HG03064 (cell line): ENCODE results near the gene SLC29A2.
"Not testable (repeated sequence)": the region's sequence is repeated elsewhere in the genome, so short reads cannot be mapped to it uniquely, and the experiment has no call there.

Experiments
- ATAC-seq: cut with Tn5 transposase; IDR thresholded peaks from one replicate; pipeline ENCODE4 v1.9.1; 2021; ENCODE audit warnings: low read depth; ENCODE audit not compliant: unreplicated experiment

SLC29A2 gene

GRCh38 chr11:66350560-66351235 is 20.9 kb downstream of the SLC29A2 start:
- not testable (repeated sequence) for ATAC-seq

DNA sequence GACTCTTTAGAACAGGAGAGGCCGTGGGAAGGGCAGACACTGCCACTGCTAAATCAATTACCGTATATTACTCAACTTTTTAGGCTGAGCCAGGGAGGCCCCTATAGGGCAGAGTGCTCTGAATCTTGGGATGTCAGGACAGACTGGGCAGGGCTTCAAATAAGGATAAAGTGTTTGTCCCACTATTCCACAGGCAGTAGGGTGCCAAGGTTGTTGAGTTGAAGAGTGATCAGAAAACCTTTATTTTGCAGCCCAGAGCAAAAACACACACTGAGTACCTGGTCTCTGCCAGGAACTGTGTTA is 22.5 kb downstream of the SLC29A2 start:
- no peak for ATAC-seq

GRCh38 chr11:66347425-66348276 is 23.9 kb downstream of the SLC29A2 start, which contains the start of gene B4GAT1:
B4GAT1 (minus strand) TSS chr11:66347629; CDS start chr11:66347545, 84 bp downstream.
- ATAC-seq, result no peak

DNA sequence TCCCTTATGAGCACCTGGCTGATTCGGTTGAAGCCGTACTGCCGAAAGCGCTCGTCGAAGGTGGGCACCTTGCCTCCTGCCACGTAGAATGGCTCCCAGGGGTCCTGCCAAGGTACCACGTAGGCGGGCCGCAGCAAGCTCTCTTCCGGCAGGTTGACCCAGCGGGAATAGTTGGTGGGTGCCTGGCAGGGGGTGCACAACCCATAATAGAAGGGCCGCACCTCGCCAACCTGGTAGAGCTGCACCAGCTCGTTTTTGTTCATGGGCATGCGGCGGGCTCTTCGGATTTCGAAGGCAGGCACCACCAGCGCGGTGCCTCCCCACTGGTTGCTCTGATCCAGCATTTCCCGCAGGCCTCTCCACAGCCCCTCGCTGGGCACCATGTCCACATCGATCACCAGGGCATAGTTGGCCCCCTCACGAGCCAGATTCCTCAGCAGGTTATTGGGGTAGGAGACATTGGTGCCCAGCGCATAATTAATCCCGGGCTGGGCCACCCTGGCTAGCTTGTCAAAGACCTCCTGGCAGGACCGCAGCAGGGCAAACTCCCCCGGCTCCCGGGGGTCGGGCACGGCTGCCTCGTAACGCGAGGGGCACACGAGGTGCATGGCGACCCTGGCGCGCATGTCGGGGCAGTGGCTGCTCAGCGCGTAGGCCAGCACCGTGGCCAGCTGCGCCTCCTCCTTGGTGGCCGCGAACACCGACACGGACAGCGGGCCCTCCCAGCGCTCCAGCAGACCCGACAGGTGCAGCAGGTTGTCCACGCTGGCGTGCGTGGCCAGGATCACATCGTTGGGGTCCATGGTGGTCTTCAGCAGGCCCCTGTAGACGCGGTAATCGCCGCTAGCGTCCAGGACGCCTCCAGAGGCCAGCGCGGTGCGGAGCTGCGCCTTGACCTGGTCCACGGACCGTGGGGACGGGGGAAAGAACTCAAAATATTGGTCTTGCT is 24.8 kb downstream of the SLC29A2 start:
- ATAC-seq, result no peak

- no peak for ATAC-seq
Observed at GRCh38 chr11:66345316-66345649, 26.3 kb downstream of the SLC29A2 start.

- no peak for ATAC-seq
Observed at GRCh38 chr11:66344550-66345315, 26.8 kb downstream of the SLC29A2 start, which contains the start of gene BRMS1. BRMS1 (minus strand) TSS chr11:66345104; CDS start chr11:66342234, 2,870 bp downstream.

- no peak for ATAC-seq
Observed at GRCh38 chr11:66343176-66343575, 28.4 kb downstream of the SLC29A2 start.

DNA sequence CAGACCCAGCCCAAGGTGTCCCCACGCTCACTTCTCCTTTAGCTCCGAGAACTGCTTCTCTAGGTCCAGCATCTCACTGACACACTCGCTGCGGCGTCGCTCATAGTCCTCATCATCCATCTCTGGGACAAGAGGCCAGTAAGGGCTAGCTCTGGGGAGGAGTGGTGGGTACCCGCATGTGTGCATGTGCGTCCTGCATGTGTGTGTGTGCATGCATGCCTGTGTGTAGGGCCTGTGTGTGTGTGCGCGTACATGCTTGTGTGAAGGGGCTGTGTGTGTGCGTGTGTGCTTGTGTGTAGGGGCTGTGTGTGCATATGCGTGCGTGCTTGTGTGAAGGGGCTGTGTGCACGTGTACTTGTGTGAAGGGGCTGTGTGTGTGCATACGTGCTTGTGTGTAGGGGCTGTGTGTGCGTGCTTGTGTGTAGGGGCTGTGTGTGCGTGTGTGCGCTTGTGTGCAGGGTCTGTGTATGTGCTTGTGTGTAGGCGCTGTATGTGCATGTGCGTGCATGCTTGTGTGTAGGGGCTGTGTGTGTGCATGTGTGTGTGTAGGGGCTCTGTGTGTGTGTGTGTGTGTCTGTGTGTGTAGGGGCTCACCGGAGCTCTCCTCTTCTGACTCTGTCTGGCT is 29.9 kb downstream of the SLC29A2 start:
- no peak for ATAC-seq

DNA sequence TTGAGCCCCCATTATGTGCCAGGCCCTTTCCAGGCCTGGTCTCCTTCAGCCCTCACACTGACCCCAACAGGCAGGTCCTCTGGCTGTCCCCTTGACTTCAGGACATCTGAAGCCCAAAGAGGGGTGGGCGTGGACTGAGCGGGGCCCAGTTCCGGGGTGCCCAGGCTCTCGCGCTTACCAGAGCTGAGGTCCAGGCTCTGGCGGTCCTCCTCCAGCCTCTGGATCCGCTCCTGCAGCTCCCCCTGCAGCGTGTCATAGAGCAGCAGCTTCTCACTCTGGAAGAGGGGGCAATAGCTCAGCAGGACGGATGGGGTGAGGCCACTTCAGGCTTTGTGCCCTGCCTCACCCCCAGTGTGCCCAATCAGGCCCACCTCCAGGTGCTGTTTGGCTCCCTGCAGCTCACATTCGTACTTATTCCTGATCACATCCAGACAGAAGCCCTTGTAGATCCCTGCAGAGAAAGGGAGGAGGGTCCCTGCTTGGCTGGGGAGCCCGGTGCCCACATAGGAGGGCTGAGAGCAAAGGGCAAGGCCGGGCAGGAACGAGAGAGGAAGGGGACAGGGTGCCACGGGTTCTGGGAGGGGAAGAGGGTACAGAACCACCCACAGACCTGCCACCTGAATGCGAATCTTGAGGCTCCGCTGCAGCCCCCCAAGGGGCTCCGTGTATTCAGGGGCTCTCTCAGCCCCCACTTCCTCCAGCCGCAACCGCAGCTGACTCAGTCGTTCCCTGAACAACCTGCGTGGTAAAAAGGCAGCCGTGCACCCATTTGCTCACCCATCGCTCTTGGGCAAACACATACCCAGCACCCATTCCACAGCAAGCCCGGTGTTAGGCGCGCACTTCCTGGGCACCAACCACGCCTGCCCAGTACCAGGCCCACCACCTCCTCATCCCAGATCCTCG is 30.7 kb downstream of the SLC29A2 start:
- no peak for ATAC-seq

- ATAC-seq, result no peak
Observed at GRCh38 chr11:66339686-66340483, 31.7 kb downstream of the SLC29A2 start.

DNA sequence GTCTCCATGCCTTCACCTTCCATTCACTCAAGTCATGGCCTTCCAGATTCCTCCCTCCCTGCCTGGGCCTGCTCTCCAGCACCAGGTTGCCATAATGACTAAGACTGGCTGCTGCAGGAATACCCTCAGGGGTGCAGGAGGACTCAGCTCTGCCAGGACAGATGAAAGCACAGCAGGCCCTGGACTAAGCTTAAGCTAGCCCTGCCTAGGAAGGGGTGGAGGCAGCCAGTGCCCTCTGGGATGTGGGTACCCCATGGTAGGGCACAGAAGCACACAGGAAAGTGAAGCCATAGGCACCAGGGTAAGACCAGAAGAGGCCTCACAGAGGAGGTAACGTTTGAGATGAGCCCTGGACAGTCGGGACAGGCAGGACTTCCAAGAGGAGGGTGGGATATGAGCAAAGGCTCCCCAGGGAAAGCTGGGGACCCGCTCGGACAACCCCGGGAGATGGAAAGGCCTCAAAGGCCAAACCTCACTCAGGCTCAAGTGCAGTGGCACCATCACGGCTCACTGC is 32.3 kb downstream of the SLC29A2 start:
- no peak for ATAC-seq

DNA sequence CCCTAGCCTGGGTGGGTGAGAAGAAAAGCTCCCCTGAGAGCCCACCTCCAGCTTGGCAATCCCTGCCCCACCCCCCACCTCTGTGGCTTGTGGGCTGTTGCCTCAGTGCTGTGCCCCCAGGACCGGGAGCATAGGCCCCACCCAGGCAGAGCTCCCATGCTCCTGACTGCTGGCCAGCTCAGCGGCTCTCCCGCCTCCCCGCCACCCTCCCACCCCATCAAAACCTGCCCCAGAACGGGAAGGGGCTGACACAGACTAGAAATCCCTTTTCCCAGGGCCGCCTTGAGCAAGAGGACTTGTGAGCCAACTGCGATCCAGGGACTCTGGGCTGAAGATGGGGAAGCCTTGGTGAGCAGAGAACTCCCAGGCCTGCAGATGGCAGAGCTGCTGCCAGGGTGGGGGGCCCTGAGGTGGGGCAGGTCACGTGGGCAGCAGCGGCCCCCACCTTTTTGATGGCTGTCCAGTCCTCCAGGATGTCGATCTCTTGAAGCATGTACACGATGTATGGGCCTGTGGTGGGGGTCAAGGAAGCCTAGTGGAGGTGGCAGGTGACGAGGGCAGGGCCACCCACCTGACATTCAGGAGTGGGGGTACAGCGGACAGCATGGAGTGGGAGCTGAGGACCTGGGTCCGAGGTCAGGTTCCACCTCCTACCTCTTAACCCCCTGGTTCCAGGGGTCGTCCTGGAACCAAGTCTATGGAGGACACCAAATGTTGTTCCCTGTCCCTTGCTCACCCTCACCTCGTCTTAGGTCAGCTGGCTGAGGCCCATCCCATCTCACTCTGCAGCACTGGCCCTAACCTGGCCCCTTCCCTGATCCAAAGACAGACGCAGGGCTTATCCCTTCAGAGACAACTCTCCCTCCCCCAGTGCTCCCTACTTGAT is 33.0 kb downstream of the SLC29A2 start:
- no peak for ATAC-seq

DNA sequence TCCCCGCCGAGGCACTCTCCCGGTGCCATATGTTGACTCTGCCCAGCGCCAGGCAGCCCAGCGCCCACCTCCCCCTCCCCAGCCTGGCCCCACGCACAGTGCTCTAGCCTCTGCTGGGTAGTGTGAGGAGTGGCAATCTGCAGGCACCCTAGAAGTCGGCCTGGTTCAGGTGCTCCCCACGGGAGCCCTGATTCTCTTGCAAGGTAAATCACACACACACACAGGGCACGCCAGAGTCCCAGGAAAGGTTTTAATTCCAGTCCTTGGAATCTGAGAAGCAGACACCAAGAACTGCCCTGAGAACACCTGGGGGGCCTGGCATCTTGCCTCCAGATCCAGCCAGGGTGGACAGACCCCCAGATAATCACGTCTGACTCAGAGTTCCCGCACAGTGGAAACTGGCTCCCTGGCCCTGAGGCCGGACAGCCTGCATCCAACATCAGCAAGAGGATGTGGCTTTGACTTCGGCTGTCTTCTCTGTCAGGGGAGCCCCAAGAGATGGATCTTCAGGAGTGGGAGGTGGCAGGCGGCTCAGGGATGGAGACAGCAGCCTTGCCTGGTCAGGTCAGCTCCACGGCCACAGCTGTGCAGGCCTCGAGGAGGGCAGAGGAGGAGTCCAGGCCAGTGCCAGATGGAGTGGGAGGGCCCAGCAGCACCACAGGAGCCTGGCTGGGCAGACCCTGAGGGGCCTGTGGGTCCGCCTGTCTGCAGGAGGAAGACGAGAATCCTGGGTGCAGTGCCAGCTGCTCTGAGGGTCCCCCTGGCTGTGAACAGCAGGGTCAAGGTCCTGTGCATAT is 34.3 kb downstream of the SLC29A2 start:
- ATAC-seq, result no peak

GRCh38 chr11:66336234-66337102 is 35.1 kb downstream of the SLC29A2 start, which contains the start of gene RIN1:
RIN1 (minus strand) TSS chr11:66336434; CDS start chr11:66336402, 32 bp downstream.
- ATAC-seq, result no peak
